HEK293T (cell line): ENCODE results near the gene PLEKHA5.

Experiments used
- CTCF ChIA-PET: fragments of 350-600 bp; formaldehyde crosslinking; extraction: SDS; loops from one replicate; lab custom pipeline; 2021; ENCODE audit warnings: antibody characterized with exemption, inconsistent platforms; lab: Yijun Ruan, JAX
- POLR2A ChIA-PET: fragments of 350-600 bp; formaldehyde crosslinking; extraction: SDS; loops from one replicate; lab custom pipeline; 2020; ENCODE audit warnings: antibody characterized with exemption, inconsistent platforms; lab: Yijun Ruan, JAX
- DNase-seq: peaks from one replicate; pipeline ENCODE4 v3.0.0; 2012; ENCODE audit warnings: mixed read lengths; ENCODE audit errors: extremely low spot score
- ARNT ChIP-seq: fragments of 450-650 bp; IDR thresholded peaks from 2 replicates; pipeline ENCODE4 v1.6.1; 2017; ENCODE audit warnings: mild to moderate bottlenecking
- BHLHE40 ChIP-seq: fragments of 450-650 bp; IDR thresholded peaks from 2 replicates; pipeline ENCODE4 v1.6.1; 2016; ENCODE audit warnings: mild to moderate bottlenecking, moderate library complexity, borderline replicate concordance
- CTBP1 ChIP-seq: fragments of 450-650 bp; IDR thresholded peaks from 2 replicates; pipeline ENCODE4 v1.6.1; 2016; ENCODE audit warnings: borderline replicate concordance
- ELF4 ChIP-seq: fragments of 450-650 bp; IDR thresholded peaks from 2 replicates; pipeline ENCODE4 v1.6.1; 2017; ENCODE audit warnings: antibody characterized with exemption
- FOXA1 ChIP-seq: fragments of 450-650 bp; IDR thresholded peaks from 2 replicates; pipeline ENCODE4 v1.6.1; 2016; ENCODE audit warnings: mild to moderate bottlenecking
- FOXK2 ChIP-seq: fragments of 450-650 bp; IDR thresholded peaks from 2 replicates; pipeline ENCODE4 v1.6.1; 2016; ENCODE audit warnings: mild to moderate bottlenecking
- FOXM1 ChIP-seq: fragments of 450-650 bp; IDR thresholded peaks from 2 replicates; pipeline ENCODE4 v1.6.1; 2017; ENCODE audit warnings: mild to moderate bottlenecking, borderline replicate concordance
- HDGF ChIP-seq: fragments of 450-650 bp; IDR thresholded peaks from 2 replicates; pipeline ENCODE4 v1.6.1; 2017; ENCODE audit warnings: antibody characterized with exemption, borderline replicate concordance
- L3MBTL2 ChIP-seq: fragments of 450-650 bp; conservative IDR thresholded peaks from 2 replicates; pipeline ENCODE4 v1.6.1; 2016; ENCODE audit warnings: mild to moderate bottlenecking
- LEF1 ChIP-seq: fragments of 450-650 bp; IDR thresholded peaks from 2 replicates; pipeline ENCODE4 v1.6.1; 2017; ENCODE audit warnings: mild to moderate bottlenecking, borderline replicate concordance
- NFRKB ChIP-seq: fragments of 450-650 bp; IDR thresholded peaks from 2 replicates; pipeline ENCODE4 v1.6.1; 2016; ENCODE audit warnings: mild to moderate bottlenecking, moderate library complexity
- PKNOX1 ChIP-seq: fragments of 450-650 bp; IDR thresholded peaks from 2 replicates; pipeline ENCODE4 v1.6.1; 2016
- SP1 ChIP-seq: fragments of 450-650 bp; IDR thresholded peaks from 2 replicates; pipeline ENCODE4 v1.6.1; 2017
- SUZ12 ChIP-seq: fragments of 450-650 bp; IDR thresholded peaks from 2 replicates; pipeline ENCODE4 v1.6.1; 2016; ENCODE audit warnings: mild to moderate bottlenecking
- TARDBP ChIP-seq: fragments of 450-650 bp; IDR thresholded peaks from 2 replicates; pipeline ENCODE4 v1.6.1; 2016
- ZNF384 ChIP-seq: fragments of 450-650 bp; IDR thresholded peaks from 2 replicates; pipeline ENCODE4 v1.6.1; 2016

PLEKHA5 gene

GRCh38 chr12:19206493-19207077 lies 77.1 kb downstream of the PLEKHA5 start:
- DNase-seq = no peak
- TF ChIP-seq HDGF = no peak
- peak; percentile 56 for TF ChIP-seq PKNOX1
- ChIA-PET POLR2A (no interaction called here), CTCF (no interaction called here)

- POLR2A ChIA-PET = no interaction called here
- TF ChIP-seq LEF1 (no peak), HDGF (no peak)
- CTCF ChIA-PET = no interaction called here
- no peak for DNase-seq
Measured at GRCh38 chr12:19208456-19208855, 78.9 kb downstream of the PLEKHA5 start.

GRCh38 chr12:19209661-19210060 lies 80.1 kb downstream of the PLEKHA5 start:
- ChIA-PET CTCF (no interaction called here), POLR2A (no interaction called here)
- TF ChIP-seq ELF4 (no peak), CTBP1 (no peak), ARNT (no peak), BHLHE40 (no peak), SUZ12 (no peak), NFRKB (no peak), ZNF384 (no peak), FOXA1 (no peak), TARDBP (no peak), SP1 (no peak), LEF1 (no peak), L3MBTL2 (no peak), PKNOX1 (no peak), HDGF (no peak), FOXK2 (no peak), FOXM1 (no peak)
- no peak for DNase-seq

- no peak for TF ChIP-seq FOXK2
- no peak for TF ChIP-seq FOXA1
- TF ChIP-seq LEF1 = no peak
- no peak for TF ChIP-seq FOXM1
- no peak for TF ChIP-seq CTBP1
- no peak for TF ChIP-seq ARNT
- no peak for TF ChIP-seq NFRKB
- TF ChIP-seq L3MBTL2 = no peak
- no peak for TF ChIP-seq ZNF384
- TF ChIP-seq SUZ12 = no peak
- no peak for TF ChIP-seq SP1
- no peak for TF ChIP-seq PKNOX1
- TF ChIP-seq ELF4 = no peak
- no peak for TF ChIP-seq TARDBP
- TF ChIP-seq BHLHE40 = no peak
- TF ChIP-seq HDGF = no peak
- CTCF ChIA-PET = no interaction called here
- POLR2A ChIA-PET = interaction anchor here (0.6 kb wide), 1 partner anchor 12 kb away, joined by 3 read pairs; no protein-coding TSS in a partner anchor
- DNase-seq = no peak
Measured at GRCh38 chr12:19211802-19212201, 82.3 kb downstream of the PLEKHA5 start.

GRCh38 chr12:19212245-19212644 lies 82.7 kb downstream of the PLEKHA5 start:
- CTCF ChIA-PET = no interaction called here
- POLR2A ChIA-PET = interaction anchor here (0.6 kb wide), 1 partner anchor 13 kb away, joined by 3 read pairs; no protein-coding TSS in a partner anchor
- no peak for TF ChIP-seq BHLHE40
- no peak for TF ChIP-seq FOXA1
- no peak for TF ChIP-seq FOXM1
- no peak for TF ChIP-seq LEF1
- no peak for TF ChIP-seq SUZ12
- TF ChIP-seq ELF4 = no peak
- no peak for TF ChIP-seq ZNF384
- TF ChIP-seq FOXK2 = no peak
- no peak for TF ChIP-seq CTBP1
- no peak for TF ChIP-seq HDGF
- TF ChIP-seq NFRKB = no peak
- no peak for TF ChIP-seq PKNOX1
- no peak for DNase-seq

GRCh38 chr12:19214020-19214419 lies 84.5 kb downstream of the PLEKHA5 start:
- TF ChIP-seq LEF1 (no peak), CTBP1 (no peak), PKNOX1 (no peak), ZNF384 (no peak), TARDBP (no peak), ARNT (no peak), FOXM1 (no peak), BHLHE40 (no peak), NFRKB (no peak), HDGF (no peak), L3MBTL2 (no peak), ELF4 (no peak), FOXK2 (no peak)
- DNase-seq = no peak
- ChIA-PET CTCF (interaction anchor here (0.6 kb wide), 1 partner anchor 136 kb away, joined by 7 read pairs; no protein-coding TSS in a partner anchor), POLR2A (no interaction called here)
